CD8-positive, alpha-beta memory T cell (primary cell): ENCODE data around the gene TARBP2. TPM values are rescaled to one million over a fixed set of nuclear protein-coding genes. Genes with fewer than 3 reads are reported as not detected.

Source experiments
- CTCF ChIA-PET: fragments of 350-600 bp; sonication (Branson Sonifier 250); formaldehyde crosslinking; loops from one replicate; lab custom pipeline; 2021; ENCODE audit warnings: antibody characterized with exemption; lab: Charles Lee
- POLR2A ChIA-PET: fragments of 350-600 bp; sonication (Branson Sonifier 250); formaldehyde crosslinking; loops from one replicate; lab custom pipeline; 2021; ENCODE audit warnings: antibody characterized with exemption; lab: Charles Lee
- DNase-seq, 5 donors: peaks; one replicate each; pipeline versions ENCODE4 v3.0.0 to v3.0.0-alpha.2; 2020 to 2022; ENCODE audit warnings: mixed read lengths in 1 of 5
- H3K27ac ChIP-seq: one replicate; pipeline ENCODE4 v1.7.0; 2013; ENCODE audit warnings: low read depth, mild to moderate bottlenecking, low read length, moderate library complexity
- H3K27me3 ChIP-seq: 2 replicates; pipeline ENCODE4 v1.7.0; 2013; ENCODE audit warnings: low read length, mild to moderate bottlenecking; ENCODE audit not compliant: insufficient read depth, poor library complexity, severe bottlenecking
- H3K36me3 ChIP-seq: 2 replicates; pipeline ENCODE4 v1.7.0; 2013; ENCODE audit warnings: mild to moderate bottlenecking, low read length, moderate library complexity; ENCODE audit not compliant: insufficient read depth
- H3K4me1 ChIP-seq: 2 replicates; pipeline ENCODE4 v1.7.0; 2013; ENCODE audit warnings: mild to moderate bottlenecking, low read length, moderate library complexity; ENCODE audit not compliant: insufficient read depth
- H3K4me3 ChIP-seq: 2 replicates; pipeline ENCODE4 v1.7.0; 2013; ENCODE audit warnings: mild to moderate bottlenecking, low read length
- H3K9me3 ChIP-seq: 2 replicates; pipeline ENCODE4 v1.7.0; 2013; ENCODE audit warnings: mild to moderate bottlenecking, low read length
- H3K27ac Mint-ChIP-seq, 8 donors: one replicate each; pipeline ENCODE4 v1.8.0; 2020 to 2021; ENCODE audit warnings: mixed read lengths in 8 of 8, mild to moderate bottlenecking in 6 of 8, inconsistent platforms in 3 of 8, moderate library complexity in 3 of 8
- H3K27me3 Mint-ChIP-seq, 2 donors: one replicate each; pipeline ENCODE4 v1.8.0; 2020 to 2021; ENCODE audit warnings: mixed read lengths in 2 of 2, mild to moderate bottlenecking in 1 of 2, moderate library complexity in 1 of 2
- H3K36me3 Mint-ChIP-seq, 3 donors: one replicate each; pipeline ENCODE4 v1.8.0; 2020 to 2021; ENCODE audit warnings: mixed read lengths in 3 of 3, inconsistent platforms in 1 of 3, mild to moderate bottlenecking in 1 of 3
- H3K4me1 Mint-ChIP-seq, 3 donors: one replicate each; pipeline ENCODE4 v1.8.0; 2020 to 2021; ENCODE audit warnings: mixed read lengths in 3 of 3, inconsistent platforms in 1 of 3, mild to moderate bottlenecking in 1 of 3
- H3K4me3 Mint-ChIP-seq, 7 donors: one replicate each; pipeline ENCODE4 v1.8.0; 2020 to 2021; ENCODE audit warnings: mixed read lengths in 7 of 7, mild to moderate bottlenecking in 6 of 7, moderate library complexity in 4 of 7, inconsistent platforms in 2 of 7
- H3K9me3 Mint-ChIP-seq, 5 donors: one replicate each; pipeline ENCODE4 v1.8.0; 2020 to 2022; ENCODE audit warnings: mixed read lengths in 5 of 5, mild to moderate bottlenecking in 3 of 5, moderate library complexity in 2 of 5, inconsistent platforms in 1 of 5
- polyA plus RNA-seq: library from polyadenylated mRNA; unstranded; fragments of 300-500 nt; fragmentation: Illumina TruSeq; gene quantifications from one replicate; pipeline ENCODE4 v1.2.3, GENCODE V29; 2021
- total RNA-seq, 2 experiments: library from RNA; stranded (reverse); gene quantifications; one replicate each; pipeline ENCODE4 v1.2.3, GENCODE V29; 2021

Gene TARBP2
- total and polyA plus RNA-seq, 3 experiments from 2014 or later = 26.3 to 65.1 (median 62.1) TPM

DNA sequence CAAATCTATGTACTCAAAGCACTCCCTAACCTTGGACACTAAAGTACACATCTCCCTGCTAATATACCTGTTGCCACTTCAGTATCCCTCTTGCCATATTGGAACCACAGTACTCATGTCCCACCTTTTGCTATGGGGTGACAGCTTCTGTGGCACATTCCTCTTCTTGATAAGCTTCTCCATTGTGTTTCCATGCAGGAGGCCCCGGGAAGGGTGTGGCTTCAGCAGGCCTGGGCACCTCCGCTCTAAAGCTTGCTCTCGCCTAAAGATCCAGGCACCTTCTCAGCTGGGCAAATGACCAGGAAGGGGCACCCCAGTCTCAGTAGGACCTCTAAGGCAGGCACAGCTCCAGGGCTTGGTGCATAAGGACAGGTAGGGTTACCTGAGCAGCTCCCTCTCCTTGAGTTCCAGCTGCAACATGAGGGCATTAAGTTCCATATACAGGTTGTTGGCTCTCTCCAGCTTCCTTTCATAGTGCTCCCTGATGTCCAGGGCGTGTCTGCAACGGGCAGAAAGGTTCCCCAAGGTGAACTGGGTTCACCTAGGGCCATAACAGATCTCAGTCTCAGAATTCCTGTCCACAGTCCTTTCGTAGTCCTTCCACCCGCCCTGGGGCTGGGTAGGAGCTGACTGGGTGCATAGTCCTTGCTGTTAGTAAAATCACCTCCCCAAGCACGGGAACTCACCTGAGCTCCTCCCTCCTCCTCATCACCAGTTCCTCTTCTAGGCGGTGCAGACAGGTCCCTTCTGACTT lies 17.7 kb upstream of the TARBP2 start:
- Mint-ChIP-seq H3K27ac (peak overlapping the region in 6 of 8 donors; percentile 10 to 81 (median 56)), H3K27me3 (no peaks in the 10 kb centered on the region), H3K4me3 (no peak overlapping the region), H3K9me3 (no peaks in the 10 kb centered on the region), H3K4me1 (peaks cover 6 to 24% (median 8%) of the 10 kb centered on the region in 3 donors), H3K36me3 (peaks cover 0 to 81% (median 7%) of the 10 kb centered on the region in 3 donors)
- POLR2A ChIA-PET = interaction anchor here (0.7 to 1.4 kb wide), 3 partner anchors 10 to 68 kb away, joined by 3 to 6 read pairs (median 4); no protein-coding TSS in a partner anchor
- Histone ChIP-seq H3K9me3 (no peaks in the 10 kb centered on the region), H3K36me3 (peaks cover 48% of the 10 kb centered on the region), H3K27ac (no peak overlapping the region), H3K4me1 (no peaks in the 10 kb centered on the region), H3K4me3 (no peak overlapping the region), H3K27me3 (no peaks in the 10 kb centered on the region)
- CTCF ChIA-PET = interaction anchor here (0.7 to 1.9 kb wide), 4 partner anchors 8 to 25 kb away, joined by 3 to 7 read pairs (median 4); partner anchors contain the start of gene TARBP2
- no peak for DNase-seq

DNA sequence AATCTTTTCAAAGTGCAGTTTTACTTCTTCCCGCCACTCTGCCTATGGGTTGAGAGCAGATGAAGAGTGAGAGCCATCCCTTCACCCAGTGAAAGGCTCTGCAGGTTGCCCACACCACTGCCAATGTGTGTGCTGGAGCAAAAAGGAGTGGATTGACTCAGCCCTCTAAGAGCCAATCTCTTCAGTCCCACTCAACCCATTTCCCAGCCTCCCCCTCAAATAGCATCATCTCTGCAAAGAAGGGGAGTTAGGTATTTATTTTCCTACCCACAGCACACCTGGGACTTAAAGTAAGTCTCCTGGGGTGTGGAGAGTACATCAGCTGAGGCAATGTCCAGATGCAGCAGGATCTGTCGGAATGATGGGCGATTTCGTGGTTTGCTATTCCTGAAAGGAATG lies 17.1 kb upstream of the TARBP2 start:
- Histone ChIP-seq H3K9me3 (no peaks in the 10 kb centered on the region), H3K4me1 (no peaks in the 10 kb centered on the region), H3K4me3 (no peak overlapping the region), H3K27me3 (no peaks in the 10 kb centered on the region), H3K27ac (no peak overlapping the region), H3K36me3 (peaks cover 43% of the 10 kb centered on the region)
- H3K4me3 Mint-ChIP-seq = peak overlapping the region in 1 of 7 donors; percentile 36
- no peak for DNase-seq
- H3K4me1 Mint-ChIP-seq = peaks cover 6 to 24% (median 8%) of the 10 kb centered on the region in 3 donors
- ChIA-PET POLR2A (no interaction called here), CTCF (interaction anchor here (1.5 kb wide), 1 partner anchor 25 kb away, joined by 6 read pairs; no protein-coding TSS in a partner anchor)
- no peaks in the 10 kb centered on the region for H3K27me3 Mint-ChIP-seq
- H3K36me3 Mint-ChIP-seq = peaks cover 0 to 76% (median 7%) of the 10 kb centered on the region in 3 donors
- peak overlapping the region in 6 of 8 donors; percentile 10 to 81 (median 64) for H3K27ac Mint-ChIP-seq
- no peaks in the 10 kb centered on the region for H3K9me3 Mint-ChIP-seq

DNA sequence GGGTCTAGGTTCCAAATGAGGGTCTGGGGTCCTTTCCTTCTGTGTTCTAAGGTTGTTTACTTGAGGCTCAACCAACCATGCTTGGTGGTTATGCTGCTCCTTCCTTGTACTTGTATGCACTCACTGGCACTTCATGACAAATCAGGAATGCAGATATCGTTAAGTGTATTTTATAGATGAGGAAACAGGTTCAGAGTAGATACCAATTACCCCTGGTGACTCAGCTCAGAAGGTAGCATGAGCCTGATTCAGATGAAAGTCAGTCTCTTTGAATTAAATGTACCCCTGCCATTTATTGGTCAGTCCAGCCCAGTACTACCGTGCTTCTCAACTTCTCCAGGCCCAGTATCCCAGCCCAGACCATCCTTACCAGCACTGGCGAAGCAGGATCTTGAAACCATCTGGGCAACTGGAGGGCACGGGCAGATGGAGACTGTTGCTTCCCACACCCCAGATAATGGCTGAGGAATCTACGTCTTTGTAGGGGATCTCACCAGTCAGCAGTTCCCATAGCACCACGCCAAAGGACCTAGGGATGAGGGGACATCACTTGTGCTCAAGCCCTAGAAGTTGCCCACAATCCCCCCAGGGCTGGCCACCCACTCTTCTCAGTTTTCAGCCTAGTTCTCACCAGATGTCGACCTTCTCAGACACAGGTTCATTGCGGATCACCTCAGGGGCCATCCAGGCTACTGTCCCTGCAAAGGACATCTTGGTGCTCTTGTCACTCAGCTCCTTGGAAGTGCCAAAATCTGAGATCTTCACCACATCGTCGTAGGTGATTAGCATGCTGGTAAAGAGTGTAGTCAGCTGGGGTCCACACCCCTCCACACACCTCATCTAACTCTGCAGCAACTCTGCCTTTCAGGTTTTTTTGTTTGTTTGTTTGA lies 16.2 kb upstream of the TARBP2 start:
- no peaks in the 10 kb centered on the region for H3K27me3 ChIP-seq
- peak overlapping the region in 3 of 8 donors; percentile 35 to 84 (median 71) for H3K27ac Mint-ChIP-seq
- H3K4me1 Mint-ChIP-seq = peaks cover 8 to 26% (median 10%) of the 10 kb centered on the region in 3 donors

DNA sequence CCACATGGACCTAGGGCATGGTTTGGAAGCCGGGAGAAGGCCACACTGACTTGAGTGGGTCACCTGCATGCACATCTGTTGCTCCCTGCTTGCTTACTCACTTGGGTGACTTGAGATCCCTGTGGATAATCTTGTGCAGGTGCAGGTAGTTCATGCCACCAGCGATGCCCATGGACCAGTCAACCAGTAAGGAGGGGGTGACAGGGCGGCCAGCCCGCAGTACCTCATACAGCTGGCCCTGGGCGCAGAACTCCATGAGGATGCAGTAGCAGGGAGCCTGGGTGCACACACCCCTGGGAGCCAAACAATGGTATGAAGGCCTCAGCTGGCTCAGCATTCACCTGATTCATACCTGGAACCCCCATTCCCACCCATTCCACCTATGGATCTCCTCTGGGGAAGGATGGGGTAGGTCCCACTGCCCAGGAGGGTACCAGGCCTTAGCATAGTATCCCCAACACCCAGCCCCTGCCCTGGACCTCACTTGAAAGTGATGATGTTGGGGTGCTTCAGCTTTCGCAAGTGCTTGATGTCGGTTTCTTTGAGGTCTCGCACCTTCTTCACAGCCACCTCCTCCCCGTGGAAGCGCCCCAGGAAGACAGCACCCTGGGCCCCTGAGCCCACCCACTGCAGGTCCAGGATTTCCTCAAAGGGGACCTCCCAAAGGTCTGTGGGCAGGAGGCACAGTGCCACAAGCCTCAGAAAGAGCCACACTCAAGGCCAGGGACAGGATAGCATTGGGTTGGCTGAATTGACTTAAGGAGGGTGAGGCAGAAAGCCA lies 14.9 kb upstream of the TARBP2 start:
- POLR2A ChIA-PET = no interaction called here
- H3K9me3 ChIP-seq = no peaks in the 10 kb centered on the region
- H3K4me3 Mint-ChIP-seq = peak overlapping the region in 1 of 7 donors; percentile 43
- H3K4me3 ChIP-seq = no peak overlapping the region
- H3K9me3 Mint-ChIP-seq = no peaks in the 10 kb centered on the region
- H3K27me3 Mint-ChIP-seq = no peaks in the 10 kb centered on the region
- no peaks in the 10 kb centered on the region for H3K4me1 ChIP-seq
- H3K27me3 ChIP-seq = no peaks in the 10 kb centered on the region
- H3K36me3 ChIP-seq = peaks cover 27% of the 10 kb centered on the region
- no peak overlapping the region for H3K27ac ChIP-seq
- peaks cover 8 to 29% (median 10%) of the 10 kb centered on the region in 3 donors for H3K4me1 Mint-ChIP-seq
- H3K36me3 Mint-ChIP-seq = peaks cover 0 to 58% (median 6%) of the 10 kb centered on the region in 3 donors
- H3K27ac Mint-ChIP-seq = peak overlapping the region; percentile 61 to 82 (median 65)
- no peak for DNase-seq
- CTCF ChIA-PET = interaction anchor here (0.7 kb wide), 1 partner anchor 134 kb away, joined by 3 read pairs; no protein-coding TSS in a partner anchor

More for the DNA sequence above, 16.2 kb upstream of the TARBP2 start:
- Histone ChIP-seq H3K4me1 (no peaks in the 10 kb centered on the region), H3K36me3 (peaks cover 33% of the 10 kb centered on the region), H3K9me3 (no peaks in the 10 kb centered on the region), H3K27ac (no peak overlapping the region), H3K4me3 (no peak overlapping the region)
- ChIA-PET POLR2A (no interaction called here), CTCF (no interaction called here)
- no peak for DNase-seq
- Mint-ChIP-seq H3K27me3 (no peaks in the 10 kb centered on the region), H3K4me3 (peak overlapping the region in 1 of 7 donors; percentile 59), H3K9me3 (no peaks in the 10 kb centered on the region), H3K36me3 (peaks cover 0 to 68% (median 6%) of the 10 kb centered on the region in 3 donors)

DNA sequence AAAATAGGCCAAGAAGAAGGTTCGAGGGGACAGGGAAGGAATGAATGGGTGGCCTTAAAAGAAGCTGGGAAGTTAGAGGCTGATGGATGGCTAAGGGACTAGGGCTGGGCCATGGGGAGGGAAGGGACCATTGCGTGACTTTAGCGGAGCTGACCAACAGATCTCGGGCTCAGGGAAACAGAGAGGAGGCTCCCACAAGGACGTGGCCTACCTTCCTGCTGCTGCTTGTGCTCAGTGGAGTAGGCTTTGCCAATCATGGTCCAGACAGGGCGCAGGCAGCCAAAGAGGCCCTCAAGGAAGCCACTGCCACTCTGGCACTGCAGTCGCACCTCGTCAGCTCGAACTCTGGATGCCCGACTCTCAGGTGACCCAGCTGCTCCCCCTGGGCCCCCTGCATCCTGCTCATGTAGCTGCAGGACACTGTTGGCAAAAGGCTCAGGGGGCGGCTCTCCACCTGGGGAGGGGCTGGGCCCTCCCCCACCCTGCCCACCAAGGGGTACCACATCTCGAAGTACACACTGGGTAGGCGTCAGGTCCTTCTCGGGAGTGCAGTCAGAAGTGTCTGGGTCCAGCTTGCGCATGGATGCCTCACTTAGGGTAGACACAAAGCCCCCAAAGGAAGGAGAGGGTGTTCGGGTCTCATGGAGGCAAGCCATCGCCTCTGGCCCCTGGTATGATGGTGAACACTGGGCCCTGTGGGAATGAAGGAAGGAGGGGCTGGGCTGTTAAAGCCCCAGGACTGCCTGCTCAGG lies 14.2 kb upstream of the TARBP2 start:
- no peak for DNase-seq
- peaks cover 22% of the 10 kb centered on the region for H3K36me3 ChIP-seq
- H3K27me3 ChIP-seq = no peaks in the 10 kb centered on the region
- no peaks in the 10 kb centered on the region for H3K4me1 ChIP-seq
- no peaks in the 10 kb centered on the region for H3K27me3 Mint-ChIP-seq
- H3K9me3 Mint-ChIP-seq = no peaks in the 10 kb centered on the region
- no peak overlapping the region for H3K27ac ChIP-seq
- H3K4me1 Mint-ChIP-seq = peaks cover 8 to 30% (median 10%) of the 10 kb centered on the region in 3 donors
- H3K4me3 Mint-ChIP-seq = peak overlapping the region in 1 of 7 donors; percentile 43
- peak overlapping the region; percentile 51 to 93 (median 64) for H3K27ac Mint-ChIP-seq
- CTCF ChIA-PET = interaction anchor here (0.7 to 0.8 kb wide), 2 partner anchors 22 to 135 kb away, joined by 3 read pairs; no protein-coding TSS in a partner anchor
- H3K4me3 ChIP-seq = no peak overlapping the region
- POLR2A ChIA-PET = interaction anchor here (0.6 kb wide), 1 partner anchor 12 kb away, joined by 9 read pairs; no protein-coding TSS in a partner anchor
- no peaks in the 10 kb centered on the region for H3K9me3 ChIP-seq
- H3K36me3 Mint-ChIP-seq = peaks cover 0 to 51% (median 4%) of the 10 kb centered on the region in 3 donors

DNA sequence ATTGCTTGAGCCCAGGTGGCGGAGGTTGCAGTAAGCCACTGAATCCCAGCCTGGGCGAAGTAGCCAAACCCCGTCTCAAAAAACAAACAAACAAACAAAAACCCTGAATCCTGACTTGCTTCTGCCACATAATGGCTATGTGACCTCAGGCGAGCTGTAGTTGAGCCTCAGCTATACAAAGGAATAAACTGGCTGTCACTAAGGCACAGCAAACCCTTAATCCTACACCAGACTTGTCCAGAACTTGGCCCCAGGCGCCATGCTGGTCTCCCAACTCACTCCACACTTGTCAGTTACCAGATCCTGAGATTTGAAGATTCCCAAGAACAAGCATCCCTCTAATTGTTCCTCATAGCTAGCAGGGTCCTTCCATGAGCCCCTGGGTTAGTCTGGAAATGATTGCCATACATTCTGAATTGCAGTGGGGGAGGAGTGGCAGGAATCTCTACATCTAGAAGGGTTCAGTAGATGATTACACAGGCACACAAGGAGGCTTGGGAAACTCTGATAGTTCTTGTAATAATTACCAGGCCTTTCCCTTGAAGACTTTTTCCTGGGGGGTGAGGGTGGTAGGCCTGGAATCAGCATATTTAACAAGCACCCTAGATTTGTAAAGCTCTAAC lies 11.7 kb upstream of the TARBP2 start:
- ChIA-PET CTCF (interaction anchor here (0.9 to 2.1 kb wide), 4 partner anchors 11 to 137 kb away, joined by 3 to 7 read pairs (median 4); partner anchors contain the start of gene TARBP2), POLR2A (interaction anchor here (0.7 to 1.3 kb wide), 3 partner anchors 11 to 14 kb away, joined by 3 to 8 read pairs (median 3); partner anchors contain the start of gene TARBP2)
- Histone ChIP-seq H3K9me3 (no peaks in the 10 kb centered on the region), H3K4me3 (no peak overlapping the region), H3K36me3 (peaks cover 19% of the 10 kb centered on the region), H3K4me1 (peaks cover 14% of the 10 kb centered on the region), H3K27me3 (no peaks in the 10 kb centered on the region), H3K27ac (no peak overlapping the region)
- no peak for DNase-seq
- H3K4me3 Mint-ChIP-seq = no peak overlapping the region
- H3K27ac Mint-ChIP-seq = peak overlapping the region in 4 of 8 donors; percentile 29 to 85 (median 50)
- H3K4me1 Mint-ChIP-seq = peaks cover 26 to 53% (median 30%) of the 10 kb centered on the region in 3 donors
- peaks cover 0 to 32% (median 0%) of the 10 kb centered on the region in 3 donors for H3K36me3 Mint-ChIP-seq
- H3K9me3 Mint-ChIP-seq = no peaks in the 10 kb centered on the region
- no peaks in the 10 kb centered on the region for H3K27me3 Mint-ChIP-seq
